Stimulated activated CD8-positive, alpha-beta memory T cell treated with anti-CD3 and anti-CD28 coated beads, Interleukin-7, amount 100 ng/mL, for 1 hour (primary cell): ENCODE data around the gene SPTBN4.
"Not testable (repeated sequence)": the region's sequence is repeated elsewhere in the genome, so short reads cannot be mapped to it uniquely, and the experiment has no call there.

Experiments used
- DNase-seq, 2 donors: peaks; one replicate each; pipeline ENCODE4 v3.0.0-alpha.2; 2020; ENCODE audit warnings: low read depth in 2 of 2

SPTBN4 gene

GRCh38 chr19:40466985-40467734, at the start of gene SPTBN4:
Gene SPTBN4, plus strand, starts transcription at chr19:40467001. Its CDS starts 5,621 bp downstream, at chr19:40472622.
- DNase-seq = no peak

GRCh38 chr19:40417643-40417981, 49.2 kb upstream of the SPTBN4 start:
- no peak for DNase-seq

- DNase-seq = no peak
Observed at GRCh38 chr19:40418040-40418439, 48.8 kb upstream of the SPTBN4 start.

GRCh38 chr19:40419066-40419612, 47.7 kb upstream of the SPTBN4 start:
- no peak for DNase-seq

- DNase-seq = no peak
Observed at GRCh38 chr19:40419780-40420179, 47.0 kb upstream of the SPTBN4 start.

GRCh38 chr19:40420451-40420765, 46.4 kb upstream of the SPTBN4 start:
- no peak for DNase-seq

GRCh38 chr19:40420766-40421765, 45.7 kb upstream of the SPTBN4 start:
- peak; percentile 49 to 53 for DNase-seq

- no peak for DNase-seq
Observed at GRCh38 chr19:40421993-40422747, 44.6 kb upstream of the SPTBN4 start.

GRCh38 chr19:40422748-40423566, 43.8 kb upstream of the SPTBN4 start:
- no peak for DNase-seq

- DNase-seq = no peak
Observed at GRCh38 chr19:40423938-40424337, 42.9 kb upstream of the SPTBN4 start.

- no peak for DNase-seq
Observed at GRCh38 chr19:40424637-40425449, 42.0 kb upstream of the SPTBN4 start.

GRCh38 chr19:40425450-40426287, 41.1 kb upstream of the SPTBN4 start, which contains the start of gene SERTAD1:
Gene SERTAD1, minus strand, starts transcription at chr19:40425992. Its CDS starts 2,446 bp downstream, at chr19:40423546.
- peak; percentile 100 for DNase-seq

- not testable (repeated sequence) for DNase-seq
Observed at GRCh38 chr19:40428197-40428596, 38.6 kb upstream of the SPTBN4 start.

- not testable (repeated sequence) for DNase-seq
Observed at GRCh38 chr19:40430242-40430641, 36.6 kb upstream of the SPTBN4 start.

GRCh38 chr19:40431698-40432097, 35.1 kb upstream of the SPTBN4 start:
- DNase-seq = no peak

- DNase-seq = not testable (repeated sequence)
Observed at GRCh38 chr19:40432760-40433159, 34.0 kb upstream of the SPTBN4 start.

GRCh38 chr19:40433391-40434216, 33.2 kb upstream of the SPTBN4 start:
- peak in 1 of 2 donors; percentile 27 for DNase-seq

- DNase-seq = no peak
Observed at GRCh38 chr19:40438284-40438683, 28.5 kb upstream of the SPTBN4 start.
